Measurements from ENCODE around the gene FBXO31. TPM values are rescaled to one million over a fixed set of nuclear protein-coding genes. Genes with fewer than 3 reads are reported as not detected.
A peak's percentile ranks its signal among the peaks of the same experiment; 100 is the strongest.

FBXO31 gene
- total RNA-seq, 6 donors from 2014 or later, result 15.9 to 103 (median 31.4) TPM

GRCh38 chr16:87279094-87279658, 104.4 kb downstream of the FBXO31 start:
- peak in 1 of 2 donors; percentile 30 for ATAC-seq (ENCODE audit: low FRiP score in 2 of 2)
- TF ChIP-seq CTCF (IDR thresholded peaks at IDR 0.05), result no peak
- TF ChIP-seq POLR2A (IDR thresholded peaks at IDR 0.05), result no peak
- no peak for TF ChIP-seq EP300 (IDR thresholded peaks at IDR 0.05)
- TF ChIP-seq POLR2AphosphoS5 (IDR thresholded peaks at IDR 0.05), result no peak

GRCh38 chr16:87278191-87279093, 105.1 kb downstream of the FBXO31 start:
- Histone ChIP-seq H3K4me3 (no peak overlapping the region), H3K36me3 (no peaks in the 10 kb centered on the region), H3K27ac (no peak overlapping the region), H3K9me3 (no peaks in the 10 kb centered on the region), H3K27me3 (no peaks in the 10 kb centered on the region), H3K4me1 (no peaks in the 10 kb centered on the region)
- TF ChIP-seq POLR2A (IDR thresholded peaks at IDR 0.05) (no peak), CTCF (IDR thresholded peaks at IDR 0.05) (peak; percentile 66 to 86 (median 74))
- DNase-seq (peak; percentile 60 to 90), ATAC-seq (ENCODE audit: low FRiP score in 2 of 2) (peak; percentile 80 to 90)
- WGBS, 2 donors, result 56 to 64% methylated on average over 31 to 38 of the region's 38 CpGs

More at GRCh38 chr16:87279094-87279658, 104.4 kb downstream of the FBXO31 start:
- no peaks in the 10 kb centered on the region for H3K4me1 ChIP-seq
- H3K9me3 ChIP-seq, result no peaks in the 10 kb centered on the region
- no peak overlapping the region for H3K27ac ChIP-seq
- no peaks in the 10 kb centered on the region for H3K36me3 ChIP-seq
- H3K27me3 ChIP-seq, result no peaks in the 10 kb centered on the region
- WGBS, 2 donors, result 69 to 80% methylated on average over 18 of the region's 18 CpGs
- DNase-seq, result peak in 1 of 2 donors; percentile 57
- no peak overlapping the region for H3K4me3 ChIP-seq

Other genes with a start within 250 kb of the FBXO31 start
- 1 to 10 TPM; 1.8 to 9.4 (median 3.4) TPM for gene C16orf95, start 66.4 kb downstream of the FBXO31 start, total RNA-seq
- gene MAP1LC3B, start 8.6 kb upstream of the FBXO31 start, total RNA-seq, result 10 to 100 TPM; 32.5 to 64.2 (median 54.2) TPM
- gene ZCCHC14, start 109.2 kb upstream of the FBXO31 start, total RNA-seq, result 10 to 100 TPM; 17.2 to 35.3 (median 26.3) TPM
- gene JPH3, start 218.7 kb upstream of the FBXO31 start, total RNA-seq, result under 1 TPM in 1 of 6 donors, not detected in 5; 0.24 TPM